HepG2 (cell line): ENCODE results near the gene FAF2. TPM values are rescaled to one million over a fixed set of nuclear protein-coding genes. Genes with fewer than 3 reads are reported as not detected.

Source experiments
- ATAC-seq: fragments of 200-7000 bp; cut with Tn5 transposase; 3 replicates; pipeline ENCODE4 v1.9.1; 2020; ENCODE audit warnings: mild to moderate bottlenecking, moderate library complexity
- BruUV-seq: library from RNA; stranded (reverse); fragments of 400-500 nt; replicated peaks from 2 replicates; lab custom pipeline; 2021; lab: Mats Ljungman, UMichigan
- CTCF ChIA-PET: fragments of 300-600 bp; formaldehyde crosslinking; extraction: SDS; loops from one replicate; lab custom pipeline; 2021; ENCODE audit warnings: low total read pairs, inconsistent platforms, low intra/inter-chr PET ratio; lab: Yijun Ruan, JAX
- POLR2A ChIA-PET: fragments of 350-600 bp; sonication (Branson Sonifier 250); formaldehyde crosslinking; loops from one replicate; lab custom pipeline; 2020; ENCODE audit warnings: antibody characterized with exemption, inconsistent platforms; lab: Yijun Ruan, JAX
- DNase-seq: peaks from one replicate; pipeline ENCODE4 v3.0.0-alpha.2; 2015; ENCODE audit warnings: low spot score
- FAIRE-seq: peaks from 3 replicates; lab custom pipeline; 2011; peaks lifted over from hg19 to GRCh38; lab: Jason Lieb, UNC
- H2AFZ ChIP-seq: one replicate; pipeline ENCODE4 v1.6.1; 2011; ENCODE audit warnings: low read length, inconsistent platforms
- H3K27ac ChIP-seq: fragments of 300-600 bp; 3 replicates; pipeline ENCODE4 v1.8.0; 2011; ENCODE audit warnings: mixed run types, mild to moderate bottlenecking, mixed read lengths, low read length, inconsistent platforms; ENCODE audit not compliant: insufficient read depth; ENCODE audit errors: extremely low read length
- H3K27me3 ChIP-seq, 2 experiments: fragments of 200-600 bp in 1 of 2; 2 replicates in 1 of 2; 3 replicates in 1 of 2; pipeline versions ENCODE4 v1.6.0 to v1.8.0; 2011; ENCODE audit warnings: low read length in 2 of 2, mild to moderate bottlenecking in 2 of 2, moderate library complexity in 2 of 2, inconsistent platforms in 1 of 2; ENCODE audit not compliant: insufficient read depth in 2 of 2, control insufficient read depth in 1 of 2
- H3K36me3 ChIP-seq, 2 experiments: fragments of 200-600 bp in 1 of 2; replicated peaks in 1 of 2; 2 replicates in 1 of 2; 3 replicates in 1 of 2; pipeline versions ENCODE4 v1.5.1 to v1.8.0; 2011; ENCODE audit warnings: low read length in 2 of 2, inconsistent platforms in 1 of 2; ENCODE audit not compliant: insufficient read depth in 2 of 2, control insufficient read depth in 1 of 2
- H3K4me1 ChIP-seq: 2 replicates; pipeline ENCODE4 v1.5.1; 2012; ENCODE audit warnings: low read length, inconsistent platforms; ENCODE audit not compliant: insufficient read depth
- H3K4me2 ChIP-seq: 2 replicates; pipeline ENCODE4 v1.6.0; 2011; ENCODE audit warnings: low read depth, low read length, inconsistent platforms
- H3K4me3 ChIP-seq, 3 experiments: fragments of 200-600 bp in 1 of 3; sonication (generic), shearing (Covaris generic) in 1 of 3; replicated peaks in 1 of 3; 2 replicates each; pipeline ENCODE4 v1.5.1; 2011 to 2016; ENCODE audit warnings: low read length in 3 of 3, inconsistent platforms in 2 of 3, low read depth in 2 of 3, mild to moderate bottlenecking in 2 of 3, control low read depth in 1 of 3, mixed read lengths in 1 of 3; ENCODE audit not compliant: insufficient read depth in 1 of 3
- H3K79me2 ChIP-seq: one replicate; pipeline ENCODE4 v1.6.1; 2011; ENCODE audit warnings: low read length, inconsistent platforms; ENCODE audit not compliant: insufficient read depth
- H3K9ac ChIP-seq: 2 replicates; pipeline ENCODE4 v1.6.0; 2011; ENCODE audit warnings: mild to moderate bottlenecking, low read depth, low read length, inconsistent platforms; ENCODE audit not compliant: insufficient read depth
- H3K9me3 ChIP-seq: 2 replicates; pipeline ENCODE4 v1.5.1; 2012; ENCODE audit warnings: mild to moderate bottlenecking, low read length
- H4K20me1 ChIP-seq: 2 replicates; pipeline ENCODE4 v1.6.0; 2011; ENCODE audit warnings: inconsistent platforms, mild to moderate bottlenecking, low read length, moderate library complexity; ENCODE audit not compliant: insufficient read depth
- FOSL2 ChIP-seq: sonication (generic); formaldehyde crosslinking; IDR thresholded peaks from 2 replicates; pipeline ENCODE4 v1.4.0; 2020; ENCODE audit warnings: missing genetic modification reagents
- NCOA1 ChIP-seq: sonication (generic); formaldehyde crosslinking; IDR thresholded peaks from 2 replicates; pipeline ENCODE4 v1.9.0; 2021; ENCODE audit warnings: missing genetic modification reagents
- RBAK ChIP-seq: sonication (generic); formaldehyde crosslinking; IDR thresholded peaks from 2 replicates; pipeline ENCODE4 v1.5.1; 2020; ENCODE audit warnings: mild to moderate bottlenecking, missing genetic modification reagents
- STAG1 ChIP-seq: sonication (generic); formaldehyde crosslinking; IDR thresholded peaks from 2 replicates; pipeline ENCODE4 v1.4.0; 2020; ENCODE audit warnings: missing genetic modification reagents
- ZBTB7A ChIP-seq: sonication (generic); formaldehyde crosslinking; IDR thresholded peaks from 2 replicates; pipeline ENCODE4 v1.8.0; 2022; ENCODE audit warnings: mild to moderate bottlenecking, missing genetic modification reagents
- ZNF564 ChIP-seq: sonication (generic); formaldehyde crosslinking; IDR thresholded peaks from 2 replicates; pipeline ENCODE4 v1.8.1; 2023; ENCODE audit warnings: mild to moderate bottlenecking, missing genetic modification reagents
- ZNF619 ChIP-seq: sonication (generic); formaldehyde crosslinking; IDR thresholded peaks from 2 replicates; pipeline ENCODE4 v1.4.0; 2020; ENCODE audit warnings: mild to moderate bottlenecking, missing genetic modification reagents
- WGBS: methylation state at CpG from one replicate; pipeline ENCODE4 v1.1.6; 2017; ENCODE audit warnings: low lambda C conversion rate; 5-methylcytosine and 5-hydroxymethylcytosine counted together
- in situ Hi-C: cut with HindIII; loops from 2 replicates; pipeline ENCODE4 v1.10.0; 2017; ENCODE audit warnings: low pct_unique_long_range_greater_than_20kb; ENCODE audit not compliant: extremely low pct_ligation_motif_present
- intact Hi-C: fragments of 100-400 bp; cut with micrococcal nuclease; formaldehyde crosslinking; loops from one replicate; pipeline ENCODE4 v1.10.0; 2022; ENCODE audit not compliant: unreplicated experiment
- polyA plus RNA-seq, 8 experiments: library from polyadenylated mRNA; depleted of rRNA in 3 of 8; stranded (reverse) in 7 of 8; unstranded in 1 of 8; fragments of >200 nt; fragmentation: Illumina TruSeq in 4 of 8; extraction: Trizol in 4 of 8; gene quantifications; 2 replicates each; pipeline versions ENCODE4 v1.2.1 to v1.2.3, GENCODE V29; 2011 to 2016; ENCODE audit warnings: low read depth in 4 of 8, missing spikeins in 1 of 8, mixed read lengths in 1 of 8; ENCODE audit not compliant: insufficient read depth in 1 of 8
- total RNA-seq, 5 experiments: library from RNA; depleted of rRNA; stranded (reverse); fragments of >200 nt; fragmentation: Illumina TruSeq; extraction: Trizol; gene quantifications; 2 replicates each; pipeline ENCODE4 v1.2.3, GENCODE V29; 2016; ENCODE audit warnings: low read depth in 1 of 5
- TF ChIP-seq, protein P1 (sequence below): sonication (generic); formaldehyde crosslinking; IDR thresholded peaks from 2 replicates; pipeline ENCODE4 v1.4.0; 2020; ENCODE audit warnings: missing genetic modification reagents
- TF ChIP-seq, protein P2 (sequence below): sonication (generic); formaldehyde crosslinking; IDR thresholded peaks from 2 replicates; pipeline ENCODE4 v1.5.0; 2020; ENCODE audit warnings: mild to moderate bottlenecking, missing genetic modification reagents, moderate library complexity

Gene FAF2
- total and polyA plus RNA-seq, 2 of the 13 experiments (the other 11 are each of a cell fraction or from before 2014, with no cell fraction given): 27.8 to 34.3 TPM

DNA sequence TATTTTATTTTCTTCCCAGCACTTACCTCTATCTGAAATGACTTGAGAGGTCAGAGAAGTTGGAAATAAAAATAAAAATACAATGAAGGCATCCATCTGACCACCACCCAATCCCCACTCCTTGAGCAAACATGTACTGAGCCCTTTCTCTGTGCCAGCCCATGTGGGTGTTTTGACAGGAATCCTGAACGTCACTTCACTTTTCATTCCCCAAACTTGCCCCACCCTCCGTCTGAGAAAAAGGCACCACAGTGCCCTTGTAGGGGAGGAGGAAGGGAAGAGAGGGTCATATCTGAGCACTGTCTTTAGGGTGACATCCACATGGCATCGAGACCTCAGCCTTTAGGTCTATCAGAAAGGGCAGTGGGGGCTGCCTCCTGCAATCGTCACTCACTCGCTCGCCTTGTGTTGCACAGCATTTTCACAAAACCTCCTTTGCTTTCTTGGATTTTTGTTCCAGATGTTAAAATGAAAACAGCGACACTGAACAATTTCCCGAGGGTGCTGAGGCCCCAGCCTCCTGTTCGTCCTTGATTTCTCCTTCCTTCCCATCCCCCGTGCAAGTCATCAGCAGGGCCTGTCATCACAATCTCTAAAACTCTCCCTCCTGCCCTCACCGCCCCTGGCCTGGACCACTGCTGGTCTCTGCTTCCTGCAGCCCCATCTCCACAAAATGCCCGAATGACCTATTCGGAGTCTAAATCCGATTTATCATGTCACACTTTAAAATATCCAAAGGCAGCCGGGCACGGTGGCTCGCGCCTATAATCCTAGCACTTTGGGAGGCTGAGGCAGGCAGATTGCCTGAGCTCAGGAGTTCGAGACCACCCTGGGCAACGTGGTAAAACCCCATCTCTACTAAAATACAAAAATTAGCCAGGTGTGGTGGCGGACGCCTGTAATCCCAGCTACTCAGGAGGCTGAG is 46.6 kb upstream of the FAF2 start:
- Histone ChIP-seq H3K9me3 (no peaks in the 10 kb centered on the region), H3K4me2 (no peak overlapping the region), H3K4me3 (no peak overlapping the region), H3K79me2 (no peaks in the 10 kb centered on the region), H3K36me3 (peaks cover 0 to 2% of the 10 kb centered on the region in 2 experiments; a peak in 2 of 5 replicates), H3K27ac (no peak overlapping the region), H4K20me1 (no peaks in the 10 kb centered on the region), H2AFZ (no peak overlapping the region), H3K27me3 (no peaks in the 10 kb centered on the region), H3K4me1 (peaks cover 25% of the 10 kb centered on the region), H3K9ac (no peak overlapping the region)
- ATAC-seq (no peak), DNase-seq (no peak), FAIRE-seq (no peak)
- no TSS peak for BruUV-seq
- in situ Hi-C loops: no loop called here
- 95% methylated on average over 22 of the region's 22 CpGs for WGBS
- no peak for TF ChIP-seq FOSL2 (CRISPR knock-in tag)
- POLR2A ChIA-PET: no interaction called here
- CTCF ChIA-PET: no interaction called here
- intact Hi-C loops: no loop called here

DNA sequence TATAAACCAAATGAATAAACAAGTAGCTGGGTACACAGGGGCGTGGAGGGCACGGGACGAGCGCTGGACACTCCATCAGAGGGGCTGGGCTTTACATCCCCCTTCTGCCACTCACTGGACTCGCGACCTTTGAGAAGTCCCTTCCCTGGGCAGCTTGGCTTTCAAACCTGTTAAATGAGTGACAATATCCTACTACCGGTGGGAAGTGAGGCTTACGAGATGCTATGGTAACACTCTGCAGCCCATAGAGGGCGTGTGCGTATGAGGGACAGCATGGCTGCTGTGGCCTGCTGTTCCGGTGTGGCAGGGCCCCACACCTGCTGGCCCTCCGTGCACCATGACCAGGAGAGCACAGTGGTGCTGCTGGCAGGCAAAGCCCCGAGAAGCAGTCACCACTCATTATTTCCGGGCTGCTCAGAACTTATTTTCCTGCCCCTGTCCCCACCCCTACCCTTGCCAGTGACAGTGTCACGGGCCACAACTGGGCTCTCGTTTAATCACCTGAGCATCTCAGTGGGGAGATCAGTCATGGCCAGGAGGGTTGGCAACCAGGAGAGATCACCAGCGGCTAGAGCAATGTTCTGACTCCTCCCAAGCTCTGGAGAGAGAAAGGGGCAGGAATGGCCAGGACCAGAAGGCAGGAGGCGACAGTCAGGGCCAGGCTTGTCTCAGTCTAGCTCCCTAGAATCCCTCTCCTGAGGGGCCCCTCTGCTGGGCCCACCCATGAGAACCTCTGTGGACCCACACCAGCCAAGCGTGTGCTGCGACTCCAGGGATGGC is 42.3 kb upstream of the FAF2 start:
- Histone ChIP-seq H3K4me2 (no peak overlapping the region), H3K9ac (no peak overlapping the region), H3K79me2 (no peaks in the 10 kb centered on the region), H2AFZ (no peak overlapping the region), H3K27me3 (no peaks in the 10 kb centered on the region), H3K9me3 (no peaks in the 10 kb centered on the region), H3K4me1 (peaks cover 25% of the 10 kb centered on the region), H4K20me1 (no peaks in the 10 kb centered on the region), H3K27ac (no peak overlapping the region), H3K4me3 (no peak overlapping the region), H3K36me3 (peaks cover 2 to 6% of the 10 kb centered on the region in 2 experiments; a peak in 4 of 5 replicates)
- FAIRE-seq (no peak), ATAC-seq (peak; percentile 69), DNase-seq (no peak)
- 89% methylated on average over 20 of the region's 20 CpGs for WGBS
- POLR2A ChIA-PET: interaction anchor here (1.0 kb wide), 1 partner anchor 10 kb away, joined by 3 read pairs; no protein-coding TSS in a partner anchor
- intact Hi-C loops (no loop called here), in situ Hi-C loops (no loop called here)
- CTCF ChIA-PET: no interaction called here
- BruUV-seq: no TSS peak
- TF ChIP-seq ZBTB7A (CRISPR knock-in tag) (no peak), RBAK (CRISPR knock-in tag) (no peak), ZNF564 (CRISPR knock-in tag) (no peak), STAG1 (CRISPR knock-in tag) (peak; percentile 39), NCOA1 (CRISPR knock-in tag) (no peak), ZNF619 (CRISPR knock-in tag) (no peak)
- TF ChIP-seq, protein P1, sequence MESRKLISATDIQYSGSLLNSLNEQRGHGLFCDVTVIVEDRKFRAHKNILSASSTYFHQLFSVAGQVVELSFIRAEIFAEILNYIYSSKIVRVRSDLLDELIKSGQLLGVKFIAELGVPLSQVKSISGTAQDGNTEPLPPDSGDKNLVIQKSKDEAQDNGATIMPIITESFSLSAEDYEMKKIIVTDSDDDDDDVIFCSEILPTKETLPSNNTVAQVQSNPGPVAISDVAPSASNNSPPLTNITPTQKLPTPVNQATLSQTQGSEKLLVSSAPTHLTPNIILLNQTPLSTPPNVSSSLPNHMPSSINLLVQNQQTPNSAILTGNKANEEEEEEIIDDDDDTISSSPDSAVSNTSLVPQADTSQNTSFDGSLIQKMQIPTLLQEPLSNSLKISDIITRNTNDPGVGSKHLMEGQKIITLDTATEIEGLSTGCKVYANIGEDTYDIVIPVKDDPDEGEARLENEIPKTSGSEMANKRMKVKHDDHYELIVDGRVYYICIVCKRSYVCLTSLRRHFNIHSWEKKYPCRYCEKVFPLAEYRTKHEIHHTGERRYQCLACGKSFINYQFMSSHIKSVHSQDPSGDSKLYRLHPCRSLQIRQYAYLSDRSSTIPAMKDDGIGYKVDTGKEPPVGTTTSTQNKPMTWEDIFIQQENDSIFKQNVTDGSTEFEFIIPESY (CRISPR knock-in tag): 0 out of 2 replicates have a peak, but pooled peaks have one; percentile 24
- TF ChIP-seq, protein P2, sequence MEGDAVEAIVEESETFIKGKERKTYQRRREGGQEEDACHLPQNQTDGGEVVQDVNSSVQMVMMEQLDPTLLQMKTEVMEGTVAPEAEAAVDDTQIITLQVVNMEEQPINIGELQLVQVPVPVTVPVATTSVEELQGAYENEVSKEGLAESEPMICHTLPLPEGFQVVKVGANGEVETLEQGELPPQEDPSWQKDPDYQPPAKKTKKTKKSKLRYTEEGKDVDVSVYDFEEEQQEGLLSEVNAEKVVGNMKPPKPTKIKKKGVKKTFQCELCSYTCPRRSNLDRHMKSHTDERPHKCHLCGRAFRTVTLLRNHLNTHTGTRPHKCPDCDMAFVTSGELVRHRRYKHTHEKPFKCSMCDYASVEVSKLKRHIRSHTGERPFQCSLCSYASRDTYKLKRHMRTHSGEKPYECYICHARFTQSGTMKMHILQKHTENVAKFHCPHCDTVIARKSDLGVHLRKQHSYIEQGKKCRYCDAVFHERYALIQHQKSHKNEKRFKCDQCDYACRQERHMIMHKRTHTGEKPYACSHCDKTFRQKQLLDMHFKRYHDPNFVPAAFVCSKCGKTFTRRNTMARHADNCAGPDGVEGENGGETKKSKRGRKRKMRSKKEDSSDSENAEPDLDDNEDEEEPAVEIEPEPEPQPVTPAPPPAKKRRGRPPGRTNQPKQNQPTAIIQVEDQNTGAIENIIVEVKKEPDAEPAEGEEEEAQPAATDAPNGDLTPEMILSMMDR (CRISPR knock-in tag): peak; percentile 30; the same call in 1 of the 2 replicates
